Measurements from ENCODE around the gene SUSD1. TPM values are rescaled to one million over a fixed set of nuclear protein-coding genes. Genes with fewer than 3 reads are reported as not detected.

Gene SUSD1
- total and polyA plus RNA-seq, 9 donors = 1.1 to 21.0 (median 3.4) TPM

DNA sequence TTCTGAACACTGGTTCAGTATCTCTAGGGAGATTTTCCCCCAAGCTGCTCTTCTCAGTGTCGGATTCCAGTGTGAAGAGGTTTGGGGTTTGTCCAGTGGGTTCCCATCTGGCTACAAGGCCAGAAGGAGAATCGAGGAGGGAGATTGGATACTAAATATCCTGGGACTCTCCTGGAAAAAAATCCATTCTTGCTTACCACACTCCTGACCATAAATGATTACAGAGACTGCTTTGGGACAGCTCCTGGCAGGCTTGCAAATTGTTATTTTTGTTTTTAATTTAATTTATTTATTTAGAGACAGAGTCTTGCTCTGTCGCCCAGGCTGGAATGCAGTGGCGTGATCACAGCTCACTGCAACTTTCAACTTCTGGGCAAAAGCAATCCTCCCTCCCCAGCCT is 4.7 kb upstream of the SUSD1 start:
- Histone ChIP-seq H3K4me1 (ENCODE audit: insufficient read depth) (no peaks in the 10 kb centered on the region), H3K4me3 (no peak overlapping the region), H3K27ac (no peak overlapping the region), H3K27me3 (no peaks in the 10 kb centered on the region), H3K36me3 (no peaks in the 10 kb centered on the region), H3K9me3 (no peaks in the 10 kb centered on the region)
- no peak for TF ChIP-seq EP300 (IDR thresholded peaks at IDR 0.05)
- TF ChIP-seq POLR2A (IDR thresholded peaks at IDR 0.05) = no peak
- 26 to 39% (median 27%) methylated on average over 4 of the region's 4 CpGs for WGBS, 3 donors
- no peak for DNase-seq
- intact Hi-C loops (cut with DNase I) = no loop called here

- 73 to 81% (median 75%) methylated on average over 5 of the region's 5 CpGs for WGBS, 3 donors
- intact Hi-C loops (cut with DNase I) = no loop called here
- H3K27ac ChIP-seq = no peak overlapping the region
- no peaks in the 10 kb centered on the region for H3K27me3 ChIP-seq
- no peak for DNase-seq
- no peak overlapping the region for H3K4me3 ChIP-seq
- no peaks in the 10 kb centered on the region for H3K4me1 ChIP-seq (ENCODE audit: insufficient read depth)
- no peaks in the 10 kb centered on the region for H3K9me3 ChIP-seq
- H3K36me3 ChIP-seq = no peaks in the 10 kb centered on the region
- TF ChIP-seq CTCF (IDR thresholded peaks at IDR 0.05) = no peak
- no peak for TF ChIP-seq POLR2A (IDR thresholded peaks at IDR 0.05)
- TF ChIP-seq EP300 (IDR thresholded peaks at IDR 0.05) = no peak
Measured at GRCh38 chr9:112176524-112176923, 1.4 kb upstream of the SUSD1 start.

DNA sequence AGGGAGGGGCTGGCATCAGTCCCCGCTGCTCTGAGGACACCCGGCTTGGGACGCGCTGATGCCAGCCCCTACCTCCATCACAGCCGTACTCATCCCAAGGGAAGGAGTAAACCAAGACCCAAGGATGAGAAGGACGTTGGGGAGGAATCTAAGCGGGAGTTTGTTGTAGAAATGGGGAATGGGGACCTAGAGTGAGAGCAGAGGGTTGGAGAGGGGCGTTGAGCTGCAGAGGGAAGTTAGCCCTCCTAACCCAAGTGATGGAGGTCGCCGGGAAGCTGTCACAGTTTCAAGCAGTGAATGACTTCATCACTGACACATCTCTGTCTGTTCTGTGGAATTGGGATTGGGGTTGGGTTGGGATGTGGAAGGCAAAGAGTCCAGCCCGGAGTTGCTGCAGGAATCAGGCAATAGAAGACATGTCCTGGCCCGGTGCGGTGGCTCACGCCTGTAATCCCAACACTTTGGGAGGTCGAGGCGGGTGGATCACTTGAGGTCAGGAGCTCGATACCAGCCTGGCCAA is 759 bp upstream of the SUSD1 start:
- H3K9me3 ChIP-seq = no peaks in the 10 kb centered on the region
- no peaks in the 10 kb centered on the region for H3K36me3 ChIP-seq
- intact Hi-C loops (cut with DNase I) = no loop called here
- WGBS, 3 donors = 79 to 80% (median 79%) methylated on average over 17 of the region's 17 CpGs
- H3K27ac ChIP-seq = no peak overlapping the region
- no peak overlapping the region for H3K4me3 ChIP-seq
- no peak for DNase-seq
- no peaks in the 10 kb centered on the region for H3K27me3 ChIP-seq
- H3K4me1 ChIP-seq (ENCODE audit: insufficient read depth) = no peaks in the 10 kb centered on the region
- no peak for TF ChIP-seq EP300 (IDR thresholded peaks at IDR 0.05)
- no peak for TF ChIP-seq POLR2A (IDR thresholded peaks at IDR 0.05)
- TF ChIP-seq CTCF (IDR thresholded peaks at IDR 0.05) = no peak

- WGBS, 3 donors = 4 to 5% (median 4%) methylated on average over 35 to 42 of the region's 42 CpGs
- DNase-seq = peak in 1 of 5 donors; percentile 39
- Histone ChIP-seq H3K9me3 (no peaks in the 10 kb centered on the region), H3K4me1 (ENCODE audit: insufficient read depth) (no peaks in the 10 kb centered on the region), H3K27me3 (no peaks in the 10 kb centered on the region), H3K4me3 (peak overlapping the region; percentile 59), H3K36me3 (no peaks in the 10 kb centered on the region), H3K27ac (no peak overlapping the region)
- intact Hi-C loops (cut with DNase I) = no loop called here
- TF ChIP-seq CTCF (IDR thresholded peaks at IDR 0.05) (no peak), EP300 (IDR thresholded peaks at IDR 0.05) (no peak), POLR2A (IDR thresholded peaks at IDR 0.05) (no peak)
Measured at GRCh38 chr9:112174222-112174964, 704 bp downstream of the SUSD1 start.

Data from ovary (tissue), 9 donors.